Epithelial cell of esophagus (primary cell): ENCODE results near the gene CLDN22.

Source experiments
- DNase-seq: peaks from one replicate; pipeline ENCODE4 v3.0.0; 2010; ENCODE audit warnings: low read depth
- H3K4me3 ChIP-seq: 2 replicates; pipeline ENCODE4 v1.5.1; 2011; ENCODE audit warnings: mild to moderate bottlenecking, low read length, control low read depth
- CTCF ChIP-seq: IDR thresholded peaks from 2 replicates; pipeline ENCODE4 v1.5.1; 2011; ENCODE audit warnings: low read depth, mild to moderate bottlenecking, low read length, control low read depth, inconsistent platforms; ENCODE audit not compliant: insufficient read depth; ENCODE audit errors: missing control alignments

Gene CLDN22

GRCh38 chr4:183312841-183313240 lies 7.2 kb downstream of the CLDN22 start:
- TF ChIP-seq CTCF = no peak
- no peak for DNase-seq
- H3K4me3 ChIP-seq = no peak overlapping the region

GRCh38 chr4:183306811-183307210 lies 13.3 kb downstream of the CLDN22 start:
- no peak overlapping the region for H3K4me3 ChIP-seq
- no peak for DNase-seq
- TF ChIP-seq CTCF = no peak

- no peak for TF ChIP-seq CTCF
- no peak overlapping the region for H3K4me3 ChIP-seq
- DNase-seq = no peak
Observed at GRCh38 chr4:183304538-183304937, 15.5 kb downstream of the CLDN22 start.

GRCh38 chr4:183304067-183304466 lies 16.0 kb downstream of the CLDN22 start:
- DNase-seq = no peak
- TF ChIP-seq CTCF = no peak
- no peak overlapping the region for H3K4me3 ChIP-seq

GRCh38 chr4:183303301-183303700 lies 16.8 kb downstream of the CLDN22 start:
- DNase-seq = no peak
- no peak for TF ChIP-seq CTCF
- no peak overlapping the region for H3K4me3 ChIP-seq

- no peak for TF ChIP-seq CTCF
- DNase-seq = no peak
- H3K4me3 ChIP-seq = no peak overlapping the region
Observed at GRCh38 chr4:183300655-183301054, 19.4 kb downstream of the CLDN22 start.

- H3K4me3 ChIP-seq = no peak overlapping the region
- no peak for TF ChIP-seq CTCF
- peak; percentile 27 for DNase-seq
Observed at GRCh38 chr4:183300070-183300469, 20.0 kb downstream of the CLDN22 start.
